H1 (cell line): Measurements from ENCODE around the gene CUEDC2. TPM values are rescaled to one million over a fixed set of nuclear protein-coding genes. Genes with fewer than 3 reads are reported as not detected.

ENCODE experiments used
- CBX5 ChIP-seq: fragments of 300-800, 300-1000 bp; sonication (generic); IDR thresholded peaks from 2 replicates; pipeline ENCODE4 v1.7.1; 2016; ENCODE audit warnings: antibody characterized with exemption, low read length, low read depth
- CHD7 ChIP-seq: fragments of 300-600 bp; sonication (generic); IDR thresholded peaks from 2 replicates; pipeline ENCODE4 v1.7.1; 2012; ENCODE audit warnings: low read length, moderate library complexity, mild to moderate bottlenecking, inconsistent platforms; ENCODE audit not compliant: insufficient replicate concordance
- CREB1 ChIP-seq: IDR thresholded peaks from 2 replicates; pipeline ENCODE4 v1.6.1; 2012; ENCODE audit warnings: inconsistent platforms
- EGR1 ChIP-seq: IDR thresholded peaks from 2 replicates; pipeline ENCODE4 v1.6.1; 2011; ENCODE audit warnings: low read depth, low read length, borderline replicate concordance
- GABPA ChIP-seq: IDR thresholded peaks from 2 replicates; pipeline ENCODE4 v1.6.1; 2011; ENCODE audit warnings: mild to moderate bottlenecking, low read length, moderate library complexity, borderline replicate concordance; ENCODE audit not compliant: insufficient read depth
- KDM5A ChIP-seq: fragments of 200-600 bp; IDR thresholded peaks from 2 replicates; pipeline ENCODE4 v1.7.1; 2012; ENCODE audit warnings: mild to moderate bottlenecking, low read length, inconsistent platforms, mixed read lengths
- MAX ChIP-seq: IDR thresholded peaks from 2 replicates; pipeline ENCODE4 v1.6.1; 2012; ENCODE audit warnings: inconsistent platforms
- RBBP5 ChIP-seq: IDR thresholded peaks from 2 replicates; pipeline ENCODE4 v1.7.1; 2012; ENCODE audit warnings: low read depth, mild to moderate bottlenecking, inconsistent platforms, low read length, moderate library complexity, borderline replicate concordance
- SIN3A ChIP-seq, 2 experiments: IDR thresholded peaks in 1 of 2; conservative IDR thresholded peaks in 1 of 2; 2 replicates each; pipeline ENCODE4 v1.6.1; 2011 to 2012; ENCODE audit warnings: low read length in 2 of 2, improper control_type of control experiment in 1 of 2, low read depth in 1 of 2, mild to moderate bottlenecking in 1 of 2
- TAF1 ChIP-seq: IDR thresholded peaks from 2 replicates; pipeline ENCODE4 v1.6.1; 2011; ENCODE audit warnings: mild to moderate bottlenecking, low read depth, low read length
- polyA plus RNA-seq, 7 experiments: library from polyadenylated mRNA; depleted of rRNA in 3 of 7; stranded (reverse) in 5 of 7; unstranded in 2 of 7; fragments of >200 nt in 5 of 7; fragments of 200-250 nt in 2 of 7; gene quantifications; 1 replicate in 5 of 7; 2 replicates in 1 of 7; 4 replicates in 1 of 7; pipeline versions ENCODE4 v1.2.1 to v1.2.3, GENCODE V29; 2011 to 2013; ENCODE audit warnings: missing spikeins in 2 of 7, mixed read lengths in 2 of 7
- total RNA-seq: library from RNA; stranded (reverse); fragmentation: NEBNext Ultra II Directional; extraction: Animal tissue kit (Norgen Biotek cat#: 25700); gene quantifications from 2 replicates; pipeline ENCODE4 v1.2.1, GENCODE V29; 2021

The CUEDC2 gene
- total and polyA plus RNA-seq, 2 of the 8 experiments (the other 6 are each of a cell fraction or from before 2014, with no cell fraction given) = 41.7 to 55.2 TPM

DNA sequence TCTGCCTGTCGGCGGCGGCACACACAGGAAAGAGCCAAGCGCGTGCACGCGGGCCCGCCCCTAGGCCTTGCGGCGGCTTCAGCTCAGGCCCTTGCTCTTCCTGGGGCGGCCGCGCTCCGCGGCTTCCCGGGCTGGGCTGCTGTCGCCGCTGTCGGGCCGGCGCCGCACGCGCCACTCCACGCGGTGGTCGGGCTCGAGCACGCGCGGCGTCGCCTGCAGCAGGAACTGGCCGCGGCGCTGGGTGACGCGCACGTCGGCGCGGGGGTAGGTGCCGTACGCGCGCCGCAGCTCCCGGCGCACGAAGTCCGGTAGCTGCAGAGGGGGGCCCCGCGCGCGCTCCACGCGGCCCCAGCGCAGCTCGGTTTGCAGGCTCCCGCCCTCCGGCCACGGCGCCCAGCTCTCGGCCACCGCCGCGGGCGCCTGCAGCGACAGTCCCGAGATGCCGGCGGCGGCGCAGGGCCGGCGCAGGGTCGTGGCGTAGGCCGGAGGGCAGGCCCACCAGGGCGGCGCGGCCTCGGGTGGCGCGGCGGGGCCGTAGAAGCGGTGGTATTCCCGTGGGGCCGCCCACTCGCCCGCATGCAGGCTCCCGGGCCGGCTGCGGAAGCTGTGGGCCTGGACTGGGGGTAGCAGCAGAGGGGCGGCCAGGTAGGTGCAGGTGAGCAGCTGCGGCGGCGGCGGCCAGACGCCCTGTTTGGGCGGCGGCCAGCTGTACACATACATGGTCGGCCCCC, 18.2 kb upstream of the CUEDC2 start (continued):
- TF ChIP-seq CHD7 (no peak), CREB1 (peak; percentile 45; the same call in 1 of the 2 replicates), TAF1 (peak; percentile 59; the same call in 1 of the 2 replicates), KDM5A (no peak), GABPA (0 out of 2 replicates have a peak, but pooled peaks have one; percentile 13), RBBP5 (peak; percentile 85), SIN3A (conservative IDR thresholded peaks at IDR 0.05 in 1 of 2, IDR thresholded peaks at IDR 0.05 in 1 of 2; ENCODE audit: low read depth in 1 of 2, low read length in 2 of 2) (peak in 1 of 2 experiments; percentile 66; a peak in 1 of 4 replicates), EGR1 (no peak), CBX5 (no peak), MAX (peak; percentile 51; the same call in 1 of the 2 replicates)
